Duodenal mucosa (tissue), 2 donors: ENCODE measurements around the gene YKT6.
"Not testable (repeated sequence)": the region's sequence is repeated elsewhere in the genome, so short reads cannot be mapped to it uniquely, and the experiment has no call there.

Experiments
- H3K27ac ChIP-seq: one replicate; pipeline ENCODE4 v1.7.0; 2013; ENCODE audit warnings: low read depth, low read length
- H3K27me3 ChIP-seq, 2 donors: one replicate each; pipeline ENCODE4 v1.7.0; 2013; ENCODE audit warnings: low read length in 2 of 2, control low read depth in 1 of 2; ENCODE audit not compliant: insufficient read depth in 2 of 2, control insufficient read depth in 1 of 2
- H3K36me3 ChIP-seq, 2 donors: one replicate each; pipeline ENCODE4 v1.7.0; 2013; ENCODE audit warnings: low read length in 2 of 2, control low read depth in 1 of 2; ENCODE audit not compliant: insufficient read depth in 2 of 2, control insufficient read depth in 1 of 2
- H3K4me1 ChIP-seq, 2 donors: one replicate each; pipeline ENCODE4 v1.7.0; 2013; ENCODE audit warnings: low read length in 2 of 2, control low read depth in 1 of 2; ENCODE audit not compliant: insufficient read depth in 2 of 2, control insufficient read depth in 1 of 2
- H3K4me3 ChIP-seq, 2 donors: one replicate each; pipeline ENCODE4 v1.7.0; 2013; ENCODE audit warnings: low read length in 2 of 2, low read depth in 1 of 2
- H3K9ac ChIP-seq, 2 donors: one replicate each; pipeline ENCODE4 v1.7.0; 2013; ENCODE audit warnings: low read length in 2 of 2, low read depth in 1 of 2
- H3K9me3 ChIP-seq, 2 donors: one replicate each; pipeline ENCODE4 v1.7.0; 2013; ENCODE audit warnings: low read length in 2 of 2, control low read depth in 1 of 2; ENCODE audit not compliant: control insufficient read depth in 1 of 2

Gene YKT6

DNA sequence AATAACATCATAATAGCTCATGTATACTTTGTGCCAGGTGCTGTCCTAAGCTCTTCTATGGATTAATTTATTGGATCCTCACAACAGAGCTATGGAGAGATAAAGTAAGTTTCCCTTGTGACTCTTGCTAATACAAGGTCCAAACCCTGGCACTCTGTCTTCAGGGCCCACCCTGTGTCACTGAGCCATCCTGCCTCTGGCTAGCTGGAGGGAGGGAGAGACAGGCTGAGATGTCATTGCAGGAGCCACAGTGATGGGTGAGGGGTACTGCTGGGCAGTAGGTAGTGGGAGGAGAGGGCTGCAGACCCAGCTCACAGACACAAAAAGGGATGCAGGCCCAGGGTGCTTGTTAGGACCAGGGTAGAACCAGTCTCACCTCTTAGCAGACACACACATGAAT, 28.4 kb upstream of the YKT6 start:
- Histone ChIP-seq H3K4me3 (no peak overlapping the region), H3K9ac (no peak overlapping the region), H3K36me3 (no peaks in the 10 kb centered on the region), H3K27ac (no peak overlapping the region), H3K27me3 (peaks cover 0 to 5% of the 10 kb centered on the region in 2 donors), H3K4me1 (no peaks in the 10 kb centered on the region), H3K9me3 (no peaks in the 10 kb centered on the region)

DNA sequence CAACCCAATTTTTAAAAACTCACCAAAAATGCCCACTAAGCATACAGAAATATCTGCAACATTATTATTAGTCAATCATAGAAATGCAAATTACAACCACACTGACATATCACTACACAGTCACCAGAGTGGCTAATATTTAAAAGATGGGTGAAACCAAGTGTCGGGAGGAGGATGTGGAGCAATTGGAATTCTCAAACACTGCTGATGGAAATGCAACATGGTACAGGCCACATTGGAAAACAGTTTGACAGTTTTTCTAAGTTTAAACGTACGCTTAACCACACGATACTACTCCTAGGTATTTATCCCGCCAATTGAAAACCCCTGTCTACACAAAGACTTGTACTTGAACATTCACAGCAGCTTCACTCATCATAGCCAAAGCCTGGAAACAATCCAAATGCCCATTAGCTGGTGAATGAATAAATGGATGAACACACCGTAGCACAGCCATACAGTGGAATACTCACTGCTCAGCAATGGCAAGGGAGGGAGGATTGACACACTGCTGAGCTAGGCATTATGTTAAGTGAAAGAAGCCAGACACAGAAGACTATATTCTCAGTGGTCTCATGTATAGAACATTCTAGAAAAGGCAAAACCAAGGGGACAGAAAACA, 27.9 kb upstream of the YKT6 start:
- Histone ChIP-seq H3K4me1 (no peaks in the 10 kb centered on the region), H3K27me3 (peaks cover 2 to 9% of the 10 kb centered on the region in 2 donors), H3K4me3 (no peak overlapping the region), H3K9me3 (no peaks in the 10 kb centered on the region), H3K27ac (no peak overlapping the region), H3K36me3 (no peaks in the 10 kb centered on the region), H3K9ac (no peak overlapping the region)

DNA sequence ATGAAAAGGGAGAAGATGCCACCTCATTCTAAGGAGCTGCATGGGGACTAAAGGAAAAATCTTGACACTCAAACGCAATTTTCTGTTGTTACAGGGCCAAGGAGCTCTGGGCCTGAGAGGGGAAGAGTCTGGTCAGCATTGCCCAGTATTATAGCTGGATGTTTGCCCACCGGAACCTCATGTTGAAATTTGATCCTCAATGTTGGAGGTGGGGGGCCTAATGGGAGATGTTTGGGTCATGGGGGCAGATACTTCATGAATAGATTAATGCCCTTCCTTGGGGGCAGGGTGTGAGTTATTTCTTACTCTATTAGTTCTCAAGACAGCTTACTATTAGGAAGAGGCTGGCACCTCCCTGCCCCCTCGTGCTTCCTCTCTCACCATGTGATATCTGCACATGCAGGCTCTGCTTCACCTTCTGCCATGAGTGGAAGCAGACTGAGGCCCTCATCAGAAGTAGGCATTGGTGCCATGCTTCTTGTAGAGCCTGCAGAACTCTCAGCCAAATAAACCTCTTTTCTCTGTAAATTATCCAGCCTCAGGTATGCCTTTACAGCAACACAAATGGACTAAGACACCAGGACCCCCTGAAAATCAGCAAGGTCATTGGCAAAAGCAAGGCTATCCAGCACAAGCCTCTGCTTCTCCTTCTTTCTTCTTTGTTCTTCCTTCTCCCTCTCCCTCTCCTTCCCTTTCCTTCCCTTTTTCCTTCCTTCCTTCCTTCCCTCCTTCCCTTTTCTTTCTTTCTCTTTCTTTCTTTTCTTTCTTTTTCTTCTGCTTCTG, 26.7 kb upstream of the YKT6 start:
- H3K27ac ChIP-seq = no peak overlapping the region
- H3K4me3 ChIP-seq = no peak overlapping the region
- H3K4me1 ChIP-seq = no peaks in the 10 kb centered on the region
- peaks cover 4 to 10% of the 10 kb centered on the region in 2 donors for H3K27me3 ChIP-seq
- no peak overlapping the region for H3K9ac ChIP-seq
- no peaks in the 10 kb centered on the region for H3K36me3 ChIP-seq
- no peaks in the 10 kb centered on the region for H3K9me3 ChIP-seq

DNA sequence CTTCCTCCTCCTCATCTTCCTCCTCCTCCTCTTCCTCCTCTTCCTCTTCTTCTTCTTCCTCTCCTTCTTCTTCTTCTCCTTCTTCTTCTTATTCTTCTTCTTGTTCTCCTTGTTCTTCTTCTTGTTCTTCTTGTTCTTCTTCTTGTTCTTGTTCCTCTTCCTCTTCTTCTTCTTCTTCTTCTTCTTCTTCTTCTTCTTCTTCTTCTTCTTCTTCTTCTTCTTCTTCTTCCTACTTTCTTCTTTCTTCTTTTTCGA, 26.2 kb upstream of the YKT6 start:
- H3K9ac ChIP-seq, H3K4me1 ChIP-seq, H3K4me3 ChIP-seq, H3K9me3 ChIP-seq, H3K36me3 ChIP-seq, H3K27ac ChIP-seq: not testable (repeated sequence)
- H3K27me3 ChIP-seq = peaks cover 4 to 10% of the 10 kb centered on the region in 2 donors

DNA sequence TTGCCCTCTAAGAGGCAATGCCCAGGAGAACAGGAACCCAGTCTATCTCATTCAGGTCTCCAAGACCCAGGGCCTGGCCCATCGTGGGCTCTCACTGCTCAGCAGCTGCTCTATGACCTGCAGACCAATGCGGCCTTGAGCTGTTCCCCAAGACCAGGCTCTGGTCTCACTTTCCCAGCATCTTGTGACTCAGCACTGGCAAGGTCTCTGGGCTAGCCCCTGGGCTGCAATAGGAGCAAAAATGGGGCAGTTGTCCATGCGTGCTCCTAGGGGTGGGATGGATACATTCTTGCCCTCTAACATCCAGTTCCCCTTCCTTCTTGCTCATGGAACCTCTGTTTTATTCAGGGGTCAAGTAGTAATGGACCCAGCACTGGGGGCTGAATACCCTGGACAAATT, 25.0 kb upstream of the YKT6 start:
- no peak overlapping the region for H3K9ac ChIP-seq
- H3K4me3 ChIP-seq = no peak overlapping the region
- no peak overlapping the region for H3K27ac ChIP-seq
- no peaks in the 10 kb centered on the region for H3K4me1 ChIP-seq
- H3K27me3 ChIP-seq = peaks cover 4 to 10% of the 10 kb centered on the region in 2 donors
- H3K9me3 ChIP-seq = no peaks in the 10 kb centered on the region
- H3K36me3 ChIP-seq = no peaks in the 10 kb centered on the region

DNA sequence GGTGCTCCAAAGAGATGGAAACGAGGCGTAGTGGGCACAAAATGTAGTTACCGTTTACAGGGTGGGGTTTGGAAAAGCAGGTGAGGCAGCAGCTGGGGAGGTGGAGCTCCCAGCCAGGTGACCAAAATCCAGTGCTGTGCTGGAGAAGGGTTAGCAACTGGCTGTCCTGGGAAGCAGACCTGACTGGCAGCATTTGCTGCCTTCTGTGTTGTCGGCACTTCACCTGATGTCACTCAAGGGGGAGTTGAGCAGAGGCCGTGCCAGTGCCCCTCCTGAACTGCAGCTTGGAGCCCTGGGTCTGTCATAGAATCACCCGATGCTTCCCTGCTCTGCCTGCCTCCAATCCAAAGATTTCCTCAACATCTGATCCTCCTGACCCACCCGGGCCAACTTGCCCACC, 24.3 kb upstream of the YKT6 start:
- Histone ChIP-seq H3K27ac (no peak overlapping the region), H3K9me3 (no peaks in the 10 kb centered on the region), H3K4me1 (no peaks in the 10 kb centered on the region), H3K9ac (no peak overlapping the region), H3K27me3 (peaks cover 4 to 10% of the 10 kb centered on the region in 2 donors), H3K36me3 (no peaks in the 10 kb centered on the region), H3K4me3 (no peak overlapping the region)

DNA sequence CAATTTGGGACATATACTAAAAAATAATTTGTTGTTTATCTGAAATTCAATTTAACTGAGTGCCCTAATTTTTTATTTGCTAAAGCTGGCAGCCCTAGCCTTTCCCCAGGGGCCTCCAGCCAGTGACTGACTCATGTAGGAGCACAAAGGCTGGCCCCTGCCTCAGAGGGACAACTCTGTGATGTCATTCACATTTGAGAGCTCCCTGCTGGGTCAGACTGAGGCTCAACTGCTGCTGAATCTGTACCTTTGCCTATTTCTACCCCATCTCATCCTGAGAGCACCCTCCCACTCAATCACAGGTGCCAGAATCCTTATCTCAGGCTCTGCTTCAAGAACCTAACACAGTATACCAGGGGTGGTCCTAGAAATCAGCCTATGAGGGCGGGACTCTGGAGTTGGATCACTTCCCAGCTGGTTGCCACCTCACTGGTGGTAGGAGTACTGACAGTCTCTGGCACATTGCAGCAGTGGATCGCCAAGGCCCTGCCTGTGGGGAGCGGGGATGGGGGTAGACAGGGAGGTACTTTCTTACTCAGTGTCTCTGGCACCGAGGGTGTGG, 23.1 kb upstream of the YKT6 start:
- H3K36me3 ChIP-seq = no peaks in the 10 kb centered on the region
- H3K4me1 ChIP-seq = no peaks in the 10 kb centered on the region
- H3K27me3 ChIP-seq = peaks cover 4 to 11% of the 10 kb centered on the region in 2 donors
- peaks cover 2 to 5% of the 10 kb centered on the region in 2 donors for H3K9me3 ChIP-seq
- H3K9ac ChIP-seq = no peak overlapping the region
- H3K27ac ChIP-seq = no peak overlapping the region
- H3K4me3 ChIP-seq = no peak overlapping the region

DNA sequence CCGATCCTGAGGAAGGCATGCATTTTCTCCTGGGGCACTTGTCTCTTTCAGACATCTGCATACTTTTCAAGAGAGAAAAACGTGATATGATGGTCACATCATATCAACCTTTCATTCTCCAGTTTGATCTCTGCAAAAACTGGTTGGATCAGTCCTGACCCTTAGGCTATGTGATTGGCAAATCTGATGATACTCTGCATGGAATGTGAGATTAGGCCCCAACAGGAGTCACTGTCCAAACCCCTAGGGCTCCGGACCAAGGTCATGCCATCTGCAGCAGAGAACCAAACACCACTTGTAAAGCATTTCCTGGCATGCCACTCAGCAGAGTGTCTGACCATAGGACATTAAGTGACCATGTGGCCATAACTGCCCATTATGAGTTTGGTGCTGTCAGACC, 20.1 kb upstream of the YKT6 start:
- H3K9me3 ChIP-seq = peaks cover 8 to 9% of the 10 kb centered on the region in 2 donors
- H3K27me3 ChIP-seq = peaks cover 4 to 12% of the 10 kb centered on the region in 2 donors
- no peak overlapping the region for H3K4me3 ChIP-seq
- no peak overlapping the region for H3K27ac ChIP-seq
- no peaks in the 10 kb centered on the region for H3K36me3 ChIP-seq
- H3K9ac ChIP-seq = no peak overlapping the region
- no peaks in the 10 kb centered on the region for H3K4me1 ChIP-seq

DNA sequence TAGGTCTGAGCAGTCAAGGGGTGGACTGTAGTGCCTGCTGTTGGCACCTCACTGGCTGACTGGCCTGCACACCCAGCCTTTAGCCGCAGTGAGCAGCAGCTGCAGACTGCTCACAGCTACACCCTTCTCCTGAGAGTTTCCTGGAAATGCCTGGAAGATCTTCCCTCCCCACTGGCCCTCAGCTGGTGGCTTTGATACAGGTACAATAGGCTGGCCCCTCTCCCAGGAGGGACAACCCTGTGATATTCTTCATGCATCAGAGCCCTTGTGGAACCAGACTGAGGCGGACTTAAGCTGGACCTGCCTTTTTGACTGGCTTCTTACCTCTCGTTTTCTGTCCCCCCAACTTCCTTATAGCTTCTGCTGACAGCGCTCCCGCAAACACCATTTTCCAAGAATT, 18.0 kb upstream of the YKT6 start:
- Histone ChIP-seq H3K4me1 (no peaks in the 10 kb centered on the region), H3K27ac (no peak overlapping the region), H3K27me3 (peaks cover 3 to 5% of the 10 kb centered on the region in 2 donors), H3K9ac (no peak overlapping the region), H3K9me3 (peaks cover 8 to 9% of the 10 kb centered on the region in 2 donors), H3K4me3 (no peak overlapping the region), H3K36me3 (no peaks in the 10 kb centered on the region)

DNA sequence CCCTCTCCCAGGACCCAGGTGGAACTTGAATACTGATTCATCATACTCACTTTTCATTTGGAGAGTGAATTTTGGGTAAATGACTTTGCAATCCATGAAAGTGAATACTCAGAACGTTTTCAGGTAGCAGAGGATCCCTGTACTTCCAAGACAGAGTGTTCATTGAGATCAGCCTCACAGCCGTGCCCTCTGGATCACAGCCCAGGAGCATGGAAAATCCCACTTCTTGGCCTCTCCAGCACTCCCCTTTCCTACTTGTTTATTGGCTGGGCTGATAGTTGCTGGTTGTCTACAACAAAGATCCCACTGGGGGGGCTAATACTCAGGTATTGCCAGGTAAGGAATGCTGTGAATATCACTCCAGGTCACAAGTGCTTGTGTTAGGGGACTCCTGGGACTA, 17.4 kb upstream of the YKT6 start:
- no peaks in the 10 kb centered on the region for H3K4me1 ChIP-seq
- H3K9ac ChIP-seq = no peak overlapping the region
- H3K27ac ChIP-seq = no peak overlapping the region

More for the DNA sequence above, 17.4 kb upstream of the YKT6 start:
- Histone ChIP-seq H3K9me3 (peaks cover 8 to 9% of the 10 kb centered on the region in 2 donors), H3K27me3 (peaks cover 0 to 3% of the 10 kb centered on the region in 2 donors), H3K4me3 (no peak overlapping the region), H3K36me3 (no peaks in the 10 kb centered on the region)
